Smooth muscle cell (in vitro differentiated cells): Measurements from ENCODE around the gene MANBA. TPM values are rescaled to one million over a fixed set of nuclear protein-coding genes. Genes with fewer than 3 reads are reported as not detected.

Experiments
- DNase-seq: peaks from one replicate; lab custom pipeline; 2025; ENCODE audit not compliant: unreplicated experiment; lab: John Stamatoyannopoulos, UW
- H2AFZ ChIP-seq: fragments of 200-600 bp; sonication (generic); 2 replicates; pipeline ENCODE4 v1.6.0; 2016; ENCODE audit warnings: antibody characterized with exemption, low read depth, mild to moderate bottlenecking
- H3F3A ChIP-seq: fragments of 200-600 bp; sonication (generic); 2 replicates; pipeline ENCODE4 v1.6.0; 2017; ENCODE audit warnings: antibody characterized with exemption, low read depth
- H3K27ac ChIP-seq: fragments of 200-600 bp; sonication (generic); 2 replicates; pipeline ENCODE4 v1.5.1; 2016; ENCODE audit warnings: low read depth, mild to moderate bottlenecking
- H3K27me3 ChIP-seq: fragments of 200-600 bp; sonication (generic); 2 replicates; pipeline ENCODE4 v1.6.1; 2016; ENCODE audit warnings: low read depth, mild to moderate bottlenecking
- H3K36me3 ChIP-seq: fragments of 200-600 bp; sonication (generic); 2 replicates; pipeline ENCODE4 v1.5.1; 2016; ENCODE audit warnings: low read depth
- H3K4me1 ChIP-seq: fragments of 200-600 bp; sonication (generic); 2 replicates; pipeline ENCODE4 v1.5.1; 2016; ENCODE audit warnings: low read depth
- H3K4me2 ChIP-seq: fragments of 200-600 bp; sonication (generic); 2 replicates; pipeline ENCODE4 v1.6.0; 2016; ENCODE audit warnings: mild to moderate bottlenecking
- H3K4me3 ChIP-seq: fragments of 200-600 bp; sonication (generic); 2 replicates; pipeline ENCODE4 v1.5.1; 2016; ENCODE audit warnings: mild to moderate bottlenecking
- H3K79me2 ChIP-seq: fragments of 200-600 bp; sonication (generic); 2 replicates; pipeline ENCODE4 v1.6.0; 2016; ENCODE audit warnings: low read depth, mild to moderate bottlenecking
- H3K9ac ChIP-seq: fragments of 200-600 bp; sonication (generic); 2 replicates; pipeline ENCODE4 v1.6.0; 2016; ENCODE audit warnings: low read depth
- H3K9me3 ChIP-seq: fragments of 200-600 bp; sonication (generic); replicated peaks from 2 replicates; pipeline ENCODE4 v1.5.1; 2016; ENCODE audit warnings: low read depth
- H4K20me1 ChIP-seq: fragments of 200-600 bp; sonication (generic); 2 replicates; pipeline ENCODE4 v1.6.0; 2016; ENCODE audit warnings: low read depth
- WGBS: methylation state at CpG from one replicate; pipeline ENCODE4 v1.1.7; 2016; ENCODE audit warnings: low lambda C conversion rate; 5-methylcytosine and 5-hydroxymethylcytosine counted together
- polyA plus RNA-seq: library from polyadenylated mRNA; unstranded; fragments of >200 nt; fragmentation: Nextera tagmentation; extraction: Ambion mirVana; gene quantifications from 2 replicates; pipeline ENCODE4 v1.2.1, GENCODE V29; 2016
- total RNA-seq: library from RNA; depleted of rRNA; stranded (reverse); fragments of >200 nt; gene quantifications from 2 replicates; pipeline ENCODE4 v1.2.3, GENCODE V29; 2014
- TF ChIP-seq, protein P1 (sequence below): fragments of 200-600 bp; sonication (generic); IDR thresholded peaks from 2 replicates; pipeline ENCODE4 v1.5.1; 2017; ENCODE audit warnings: borderline replicate concordance, mild to moderate bottlenecking, antibody characterized with exemption; ENCODE audit not compliant: insufficient read depth, poor library complexity, severe bottlenecking

The MANBA gene
- total and polyA plus RNA-seq, 2 experiments from 2014 or later: 58.1 to 99.9 TPM

DNA sequence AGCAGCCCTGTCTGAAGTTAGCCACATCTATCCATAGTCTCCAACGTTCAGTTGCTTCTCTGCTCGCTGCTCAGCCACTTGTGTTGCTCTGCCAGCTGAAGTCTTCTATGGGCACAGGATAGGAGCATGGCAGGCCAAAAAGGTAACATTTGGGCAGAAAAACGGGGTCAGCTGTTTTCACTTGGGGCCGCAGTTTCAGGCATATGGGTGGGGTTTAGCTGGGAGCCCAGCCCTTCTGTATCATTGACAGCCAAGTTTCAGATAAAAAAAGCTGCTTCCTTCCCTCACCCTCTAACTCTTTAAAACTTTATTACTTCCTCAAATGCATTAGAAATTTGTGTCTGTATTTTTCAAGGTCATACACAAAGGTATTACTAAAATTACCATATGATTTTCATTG, 18.4 kb upstream of the MANBA start:
- H3K9ac ChIP-seq: no peak overlapping the region
- no peaks in the 10 kb centered on the region for H3K79me2 ChIP-seq
- WGBS: 91% methylated on average over 4 of the region's 4 CpGs
- DNase-seq: no peak
- no peak overlapping the region for H3K4me3 ChIP-seq
- no peak overlapping the region for H2AFZ ChIP-seq
- TF ChIP-seq, protein P1, sequence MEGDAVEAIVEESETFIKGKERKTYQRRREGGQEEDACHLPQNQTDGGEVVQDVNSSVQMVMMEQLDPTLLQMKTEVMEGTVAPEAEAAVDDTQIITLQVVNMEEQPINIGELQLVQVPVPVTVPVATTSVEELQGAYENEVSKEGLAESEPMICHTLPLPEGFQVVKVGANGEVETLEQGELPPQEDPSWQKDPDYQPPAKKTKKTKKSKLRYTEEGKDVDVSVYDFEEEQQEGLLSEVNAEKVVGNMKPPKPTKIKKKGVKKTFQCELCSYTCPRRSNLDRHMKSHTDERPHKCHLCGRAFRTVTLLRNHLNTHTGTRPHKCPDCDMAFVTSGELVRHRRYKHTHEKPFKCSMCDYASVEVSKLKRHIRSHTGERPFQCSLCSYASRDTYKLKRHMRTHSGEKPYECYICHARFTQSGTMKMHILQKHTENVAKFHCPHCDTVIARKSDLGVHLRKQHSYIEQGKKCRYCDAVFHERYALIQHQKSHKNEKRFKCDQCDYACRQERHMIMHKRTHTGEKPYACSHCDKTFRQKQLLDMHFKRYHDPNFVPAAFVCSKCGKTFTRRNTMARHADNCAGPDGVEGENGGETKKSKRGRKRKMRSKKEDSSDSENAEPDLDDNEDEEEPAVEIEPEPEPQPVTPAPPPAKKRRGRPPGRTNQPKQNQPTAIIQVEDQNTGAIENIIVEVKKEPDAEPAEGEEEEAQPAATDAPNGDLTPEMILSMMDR: no peak
- H3K4me1 ChIP-seq: no peaks in the 10 kb centered on the region
- H3K36me3 ChIP-seq: no peaks in the 10 kb centered on the region
- no peaks in the 10 kb centered on the region for H4K20me1 ChIP-seq
- H3K27ac ChIP-seq: no peak overlapping the region
- H3F3A ChIP-seq: no peaks in the 10 kb centered on the region
- H3K27me3 ChIP-seq: no peaks in the 10 kb centered on the region
- no peaks in the 10 kb centered on the region for H3K9me3 ChIP-seq
- H3K4me2 ChIP-seq: no peak overlapping the region

DNA sequence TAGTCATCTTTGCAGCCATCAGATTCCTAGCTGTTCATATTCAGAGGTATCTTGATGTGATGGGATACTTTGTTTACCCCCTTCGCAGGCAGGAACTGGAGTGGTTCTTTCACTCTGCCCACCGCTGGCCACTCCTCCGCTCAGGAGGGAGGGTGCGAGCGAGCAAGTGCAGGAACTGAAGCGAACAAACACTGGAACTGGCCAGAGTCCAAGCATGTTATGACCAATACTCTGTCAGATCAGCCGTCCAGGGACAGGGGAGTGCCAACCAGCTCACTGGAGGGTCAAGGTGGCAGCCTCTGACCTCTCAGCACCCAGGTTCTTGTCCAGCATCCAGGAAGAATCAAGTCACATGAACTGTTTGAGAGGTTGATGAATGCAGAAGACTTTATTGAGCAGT, 18.0 kb upstream of the MANBA start:
- Histone ChIP-seq H3K79me2 (no peaks in the 10 kb centered on the region), H2AFZ (no peak overlapping the region), H3K4me2 (no peak overlapping the region), H3K36me3 (no peaks in the 10 kb centered on the region), H3K9me3 (no peaks in the 10 kb centered on the region), H3K9ac (no peak overlapping the region), H3K27ac (no peak overlapping the region), H4K20me1 (no peaks in the 10 kb centered on the region), H3K4me1 (no peaks in the 10 kb centered on the region), H3K27me3 (no peaks in the 10 kb centered on the region), H3F3A (no peaks in the 10 kb centered on the region), H3K4me3 (no peak overlapping the region)
- 87% methylated on average over 7 of the region's 7 CpGs for WGBS
- TF ChIP-seq, protein P1: no peak
- no peak for DNase-seq

- TF ChIP-seq, protein P1: no peak
- no peaks in the 10 kb centered on the region for H3K9me3 ChIP-seq
- no peaks in the 10 kb centered on the region for H3K36me3 ChIP-seq
- DNase-seq: no peak
- no peaks in the 10 kb centered on the region for H3K27me3 ChIP-seq
- WGBS: 100% methylated on average over 1 of the region's 1 CpG
- H4K20me1 ChIP-seq: no peaks in the 10 kb centered on the region
- H3K27ac ChIP-seq: no peak overlapping the region
- H3K4me3 ChIP-seq: no peak overlapping the region
- H2AFZ ChIP-seq: no peak overlapping the region
- no peaks in the 10 kb centered on the region for H3K4me1 ChIP-seq
- H3F3A ChIP-seq: no peaks in the 10 kb centered on the region
- no peak overlapping the region for H3K4me2 ChIP-seq
- no peaks in the 10 kb centered on the region for H3K79me2 ChIP-seq
- no peak overlapping the region for H3K9ac ChIP-seq
Observed at GRCh38 chr4:102775805-102776204, 15.0 kb upstream of the MANBA start.

DNA sequence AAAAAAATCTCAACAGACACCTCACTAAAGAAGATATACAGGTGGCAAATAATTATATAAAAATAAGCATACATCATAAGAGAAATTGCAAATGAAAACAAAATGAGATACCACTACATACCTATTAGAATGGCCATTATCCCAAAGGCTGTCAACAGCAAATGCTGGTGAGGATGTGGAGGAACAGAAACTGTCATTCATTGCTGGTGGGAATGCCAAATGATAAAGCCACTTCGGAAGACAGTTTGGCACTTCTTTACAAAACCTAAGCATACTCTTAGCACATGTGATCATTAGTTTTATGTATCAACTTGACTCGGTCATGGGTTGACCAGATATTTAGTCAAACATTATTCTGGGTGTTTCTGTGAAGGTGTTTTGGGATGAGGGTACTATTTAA, 13.5 kb upstream of the MANBA start:
- Histone ChIP-seq H3K4me3 (no peak overlapping the region), H3K27me3 (no peaks in the 10 kb centered on the region), H3K27ac (no peak overlapping the region), H4K20me1 (no peaks in the 10 kb centered on the region), H3K79me2 (no peaks in the 10 kb centered on the region), H3F3A (no peaks in the 10 kb centered on the region), H3K9ac (no peak overlapping the region), H3K4me1 (no peaks in the 10 kb centered on the region), H3K4me2 (no peak overlapping the region), H3K36me3 (no peaks in the 10 kb centered on the region), H2AFZ (no peak overlapping the region), H3K9me3 (no peaks in the 10 kb centered on the region)
- no peak for DNase-seq
- TF ChIP-seq, protein P1: no peak
- WGBS: 66% methylated on average over 2 of the region's 2 CpGs
